D341Med (cell line): ENCODE results near the gene ARHGAP25.
A peak's percentile ranks its signal among the peaks of the same experiment; 100 is the strongest.
"Not testable (repeated sequence)": the region's sequence is repeated elsewhere in the genome, so short reads cannot be mapped to it uniquely, and the experiment has no call there.

Source experiments
- DNase-seq: peaks from one replicate; pipeline ENCODE4 v3.0.0; 2012; ENCODE audit warnings: low spot score

Gene ARHGAP25

DNA sequence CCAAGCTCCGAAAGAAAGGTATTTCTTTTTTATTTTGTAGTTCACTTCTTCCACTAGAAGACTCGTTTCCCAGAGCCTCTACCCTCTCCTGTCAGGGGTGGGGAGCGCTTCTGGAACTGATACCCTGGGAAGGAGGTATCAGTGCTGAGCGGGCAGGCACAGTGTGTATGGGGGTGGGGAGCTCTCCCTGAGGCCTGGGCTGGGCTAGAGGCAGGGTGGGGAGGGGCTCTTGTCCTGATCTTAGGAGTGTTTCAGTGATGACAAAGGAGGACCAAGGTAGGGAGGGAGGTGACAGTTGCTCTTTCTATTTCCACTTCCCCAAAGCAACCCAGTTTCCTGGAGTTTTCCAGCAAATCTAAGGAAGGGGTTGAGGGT lies 65.4 kb downstream of the ARHGAP25 start:
- no peak for DNase-seq

DNA sequence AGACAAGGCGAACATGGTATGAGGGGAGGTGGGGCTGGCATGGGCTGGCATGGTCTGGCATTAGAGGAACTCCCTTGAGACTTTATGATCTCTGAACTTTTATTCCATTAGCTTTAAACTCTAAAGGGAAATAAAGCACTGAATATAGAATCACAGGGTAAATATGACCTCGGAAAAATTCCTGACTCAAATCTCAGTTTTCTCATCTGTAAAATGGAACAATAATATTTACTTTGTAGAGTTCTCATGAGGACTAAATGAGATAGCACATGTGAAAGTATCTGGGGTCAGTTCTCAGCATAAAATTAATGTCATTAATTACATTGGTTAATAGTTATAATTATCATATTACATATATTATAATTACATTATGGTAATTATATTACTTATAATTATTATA lies 65.9 kb downstream of the ARHGAP25 start:
- DNase-seq: no peak

DNA sequence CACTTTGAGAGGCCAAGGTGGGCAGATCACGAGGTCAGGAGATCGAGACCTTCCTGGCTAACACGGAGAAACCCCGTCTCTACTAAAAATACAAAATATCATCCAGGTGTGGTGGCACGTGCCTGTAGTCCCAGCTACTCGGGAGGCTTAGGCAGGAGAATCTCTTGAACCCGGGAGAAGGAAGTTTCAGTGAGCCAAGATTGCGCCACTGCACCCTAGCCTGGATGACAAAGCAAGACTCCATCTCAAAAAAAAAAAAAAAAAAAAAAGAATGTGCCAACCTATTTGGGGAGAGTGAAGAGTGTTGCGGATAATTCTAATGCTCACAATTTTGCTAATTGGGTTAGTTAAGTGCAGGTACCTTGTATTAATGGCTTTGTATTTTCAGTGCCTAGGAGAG lies 67.5 kb downstream of the ARHGAP25 start:
- DNase-seq: not testable (repeated sequence)

DNA sequence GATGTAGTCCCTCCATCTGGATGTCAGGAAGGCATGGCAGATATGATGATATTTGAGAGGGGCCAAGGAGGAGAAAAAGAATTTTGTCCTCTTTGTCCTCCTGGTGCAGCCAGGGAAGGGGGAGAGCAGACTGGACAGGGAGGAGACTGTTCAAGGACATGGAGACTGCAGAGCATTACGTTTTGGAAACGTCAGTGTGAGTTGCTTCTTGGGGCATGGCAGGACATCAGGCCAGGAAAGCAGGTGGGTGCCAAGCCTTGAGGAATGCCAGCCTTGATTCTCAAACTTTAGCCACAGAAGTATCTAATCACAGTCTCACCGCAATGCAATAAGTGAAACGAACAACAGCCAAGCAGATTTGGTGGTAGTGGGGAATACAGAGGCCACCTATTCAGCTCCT lies 70.4 kb downstream of the ARHGAP25 start:
- no peak for DNase-seq

DNA sequence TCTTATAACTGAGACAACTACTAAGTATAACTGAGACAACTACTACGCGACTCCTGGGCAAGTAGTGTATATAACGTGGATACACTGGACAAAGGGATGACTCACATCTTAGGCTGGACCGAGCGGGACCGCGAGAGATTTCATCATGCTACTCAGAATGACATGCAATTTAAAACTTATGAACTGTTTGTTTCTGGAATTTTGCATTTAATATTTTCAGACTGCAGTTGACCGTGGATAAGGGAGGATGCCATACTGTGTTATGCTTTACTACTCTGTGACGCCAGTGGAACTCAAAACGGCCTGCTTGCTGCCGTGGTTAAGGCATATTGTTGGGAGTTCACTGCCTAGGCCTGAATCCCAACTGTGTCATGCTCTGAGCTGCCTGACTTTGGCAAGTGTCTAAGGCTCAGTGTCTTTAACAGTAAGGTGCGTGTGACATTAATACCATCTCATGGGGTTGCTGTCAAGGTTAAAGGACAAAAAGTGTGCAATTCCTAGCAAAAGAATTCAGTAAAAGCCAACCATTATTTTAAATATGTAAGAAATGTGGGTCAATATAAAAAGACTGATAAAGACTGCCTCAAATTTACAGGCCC lies 72.0 kb downstream of the ARHGAP25 start:
- DNase-seq: no peak

DNA sequence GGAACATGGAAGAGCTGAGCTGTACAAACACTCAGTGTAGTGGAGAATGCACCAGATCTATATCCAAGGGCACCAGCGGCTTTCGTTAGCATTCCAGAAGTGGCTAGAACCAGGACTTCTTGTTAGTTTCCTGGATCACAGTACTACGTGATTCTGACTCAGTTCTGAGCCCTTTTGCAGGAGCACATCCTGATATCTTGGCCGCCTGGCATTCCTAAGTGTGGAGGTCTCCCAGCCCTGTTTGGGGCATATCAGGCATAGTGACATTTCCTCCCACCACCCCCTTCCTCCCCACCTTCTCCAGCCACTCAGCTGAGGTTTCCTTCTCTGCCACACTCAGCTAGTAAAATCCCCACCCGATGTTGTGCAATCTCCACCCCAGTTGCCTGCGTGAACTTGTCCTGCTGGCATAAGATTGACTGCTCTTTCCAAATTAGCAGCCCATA lies 73.2 kb downstream of the ARHGAP25 start:
- DNase-seq: no peak

DNA sequence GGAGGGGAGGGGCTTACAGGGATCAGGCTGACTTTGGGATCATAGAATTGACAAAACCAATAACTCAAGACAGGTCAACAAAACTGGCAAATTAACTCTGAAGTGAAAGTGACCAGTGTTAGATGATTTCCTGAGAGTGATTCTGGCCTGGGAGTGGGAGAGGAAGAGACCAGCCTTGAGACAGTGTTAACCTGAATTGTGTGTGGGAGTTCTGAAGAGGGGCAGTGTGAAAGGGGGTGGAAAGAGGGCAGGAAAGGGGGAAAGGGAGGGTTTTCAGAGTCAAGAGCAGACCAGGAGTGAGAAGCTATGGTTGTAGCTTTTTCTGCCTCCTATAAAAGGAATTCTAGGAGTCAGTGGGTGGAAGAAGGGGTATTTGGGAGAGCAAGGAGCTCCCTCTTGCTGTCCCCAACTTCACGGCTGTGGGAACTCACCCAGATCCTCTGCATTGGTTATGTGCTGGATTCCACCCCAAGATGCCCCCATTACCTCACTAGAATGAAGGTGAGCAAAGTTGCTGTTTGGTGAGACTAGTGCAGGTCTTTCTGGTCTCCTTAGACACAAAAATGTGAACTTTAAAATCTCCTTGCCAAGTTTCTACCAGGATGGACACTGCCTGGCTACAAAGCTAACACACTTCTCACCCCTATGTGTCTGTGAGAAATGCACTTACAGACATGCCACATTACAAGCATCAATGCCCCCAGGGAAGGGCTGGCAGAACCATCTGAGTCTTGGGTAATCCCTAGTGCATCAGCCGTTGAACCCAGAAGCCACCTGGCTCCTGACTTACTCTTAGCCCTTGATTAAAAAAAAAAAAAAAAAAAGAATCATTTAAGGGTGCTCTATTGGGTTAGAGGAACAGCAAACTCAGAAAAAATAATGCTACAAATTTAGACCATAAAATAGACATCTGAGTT lies 75.0 kb downstream of the ARHGAP25 start:
- DNase-seq: no peak

DNA sequence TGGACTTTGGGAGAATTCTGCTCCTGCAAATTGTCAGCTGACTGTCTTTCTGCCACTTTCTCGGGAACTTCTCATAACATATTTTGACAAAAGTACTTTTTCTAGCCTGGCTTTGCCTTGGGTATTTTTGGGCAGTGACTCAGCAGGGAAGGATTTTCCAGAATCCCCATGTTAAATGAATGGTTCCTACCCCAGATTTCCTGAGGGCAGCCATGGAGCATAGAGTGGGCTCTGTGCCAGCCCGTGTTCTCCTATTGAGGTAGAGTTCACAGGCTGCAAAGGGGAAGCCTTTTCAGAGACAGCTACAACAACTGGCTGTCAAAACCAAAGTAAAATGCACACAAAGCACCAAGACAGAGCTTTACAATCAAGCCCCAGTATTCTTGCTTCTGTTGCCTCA lies 76.8 kb downstream of the ARHGAP25 start:
- no peak for DNase-seq

DNA sequence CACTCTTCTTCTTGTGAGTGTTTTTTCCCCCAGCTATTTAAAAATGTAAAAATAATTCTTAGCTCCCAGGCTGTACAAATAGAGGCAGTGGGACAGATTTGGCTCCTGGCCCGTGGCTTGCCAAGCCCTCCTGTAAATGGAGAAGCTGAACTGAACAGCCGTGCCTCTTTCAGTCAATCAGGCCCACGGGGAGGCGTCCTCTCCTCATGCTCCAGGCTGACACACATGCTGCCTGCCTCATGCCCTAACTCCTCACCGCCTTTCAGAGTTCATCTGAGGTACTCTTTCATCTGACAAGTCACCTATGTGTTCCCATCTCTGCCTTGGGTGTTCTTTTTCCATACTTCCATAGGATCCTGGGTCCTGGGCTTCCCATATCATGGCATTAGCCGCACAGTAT lies 77.6 kb downstream of the ARHGAP25 start:
- DNase-seq: no peak

DNA sequence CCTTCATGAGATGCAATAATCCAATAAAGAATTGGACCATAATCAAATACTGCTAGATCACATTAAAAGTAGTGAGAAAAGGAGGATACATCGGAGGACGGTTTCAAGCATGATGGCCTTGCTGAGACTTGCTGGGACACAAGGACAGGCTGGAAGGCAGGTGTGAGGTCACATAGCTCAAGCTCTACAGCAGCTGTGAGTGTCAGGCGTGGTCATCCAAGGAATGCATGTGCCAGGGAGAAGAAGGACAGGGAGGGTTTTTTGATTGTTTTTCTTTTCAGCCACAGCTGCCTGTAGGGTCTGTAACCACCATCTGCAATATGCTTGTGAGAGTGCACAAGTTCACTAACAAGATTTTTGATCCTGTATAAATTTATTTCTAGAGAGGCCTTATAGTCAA lies 79.0 kb downstream of the ARHGAP25 start:
- no peak for DNase-seq

DNA sequence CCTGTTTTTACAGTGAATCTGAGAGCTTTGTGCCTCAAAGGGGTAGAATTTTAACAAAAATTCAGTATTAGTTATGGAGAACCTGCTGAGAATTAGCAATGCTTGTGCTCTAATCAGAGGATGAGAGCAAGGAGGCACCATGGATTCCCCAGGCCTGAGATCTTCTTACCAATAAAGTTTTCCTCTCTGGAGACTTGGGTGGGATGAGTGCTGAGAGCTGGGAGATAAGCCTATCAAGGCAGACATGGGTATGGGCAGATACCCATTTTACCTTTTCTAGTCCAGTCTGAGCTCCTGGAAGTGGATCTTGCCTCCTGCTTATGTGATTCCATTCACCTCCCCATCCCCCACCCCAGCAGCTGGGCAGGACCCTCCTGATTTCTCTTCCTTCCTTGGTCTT lies 82.7 kb downstream of the ARHGAP25 start:
- DNase-seq: no peak

DNA sequence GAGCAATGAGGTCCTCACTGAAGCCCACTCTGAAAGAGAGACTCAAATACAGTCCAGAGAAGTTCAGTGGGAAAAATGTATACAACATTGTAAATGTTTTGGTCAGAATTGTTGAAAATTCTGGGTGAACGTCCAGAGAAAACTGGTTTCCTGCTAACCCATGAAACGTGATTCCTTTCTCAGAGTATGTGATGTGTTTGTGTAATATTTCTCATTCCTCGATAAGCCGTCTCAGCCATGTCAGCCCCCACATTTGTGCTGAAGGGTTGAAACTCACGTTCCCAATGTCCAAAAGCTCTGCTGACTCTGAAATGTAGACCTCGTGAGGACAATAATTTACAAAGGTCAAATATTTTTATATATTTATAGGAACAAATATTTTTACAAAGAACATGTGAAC lies 84.9 kb downstream of the ARHGAP25 start:
- no peak for DNase-seq

DNA sequence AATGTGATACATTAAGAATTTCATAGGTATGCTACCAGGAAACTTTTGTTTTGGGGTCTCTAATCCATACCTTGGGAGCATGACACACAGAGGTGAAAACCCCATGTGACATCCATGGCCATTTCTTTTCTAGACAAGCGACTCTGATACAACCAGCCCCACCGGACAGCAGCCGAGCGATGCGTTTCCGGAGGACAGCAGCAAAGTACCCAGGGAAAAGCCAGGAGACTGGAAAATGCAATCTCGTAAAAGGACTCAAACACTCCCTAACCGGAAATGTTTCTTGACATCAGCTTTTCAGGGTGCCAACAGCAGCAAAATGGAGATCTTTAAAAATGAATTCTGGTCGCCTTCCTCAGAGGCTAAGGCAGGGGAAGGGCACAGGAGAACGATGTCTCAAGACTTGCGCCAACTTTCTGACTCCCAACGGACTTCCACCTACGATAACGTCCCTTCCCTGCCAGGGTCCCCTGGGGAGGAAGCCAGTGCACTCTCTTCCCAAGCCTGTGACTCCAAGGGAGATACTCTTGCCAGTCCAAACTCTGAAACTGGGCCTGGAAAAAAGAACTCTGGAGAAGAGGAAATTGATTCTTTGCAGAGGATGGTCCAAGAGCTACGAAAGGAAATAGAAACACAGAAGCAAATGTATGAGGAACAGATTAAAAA lies 87.7 kb downstream of the ARHGAP25 start:
- DNase-seq: no peak

DNA sequence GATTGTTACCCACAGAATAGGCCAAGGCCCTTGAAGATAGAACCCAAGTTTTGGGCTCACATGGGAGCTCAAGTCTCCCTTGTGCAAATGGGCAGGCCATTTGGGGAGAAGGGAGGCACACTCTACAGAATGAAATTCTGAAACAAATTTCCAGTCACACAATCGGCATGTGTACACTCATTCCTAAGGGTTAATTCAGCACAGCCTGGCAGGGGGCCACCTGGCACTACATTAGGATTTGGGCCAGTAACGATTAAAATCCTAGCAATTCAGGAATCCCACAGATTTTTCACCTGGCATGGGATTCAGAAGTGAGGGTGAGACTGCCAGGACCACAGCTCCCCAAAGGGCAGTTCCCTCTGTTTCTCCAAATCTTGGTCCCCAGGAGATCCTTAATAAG lies 90.2 kb downstream of the ARHGAP25 start:
- no peak for DNase-seq

DNA sequence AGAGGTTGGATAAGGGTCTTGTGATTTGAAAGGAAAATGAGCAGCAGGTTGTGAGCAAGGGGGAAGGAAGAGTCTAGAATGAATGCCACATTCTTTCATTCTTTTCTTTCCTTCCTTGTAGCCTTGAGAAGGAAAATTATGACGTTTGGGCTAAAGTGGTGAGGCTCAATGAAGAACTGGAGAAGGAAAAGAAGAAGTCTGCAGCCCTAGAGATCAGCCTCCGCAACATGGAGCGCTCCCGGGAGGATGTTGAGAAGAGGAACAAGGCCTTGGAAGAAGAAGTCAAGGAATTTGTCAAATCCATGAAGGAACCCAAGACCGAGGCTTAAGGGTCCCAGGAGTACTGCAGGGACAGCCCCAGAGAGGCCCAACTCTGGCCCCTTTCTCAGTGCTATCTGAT lies 91.3 kb downstream of the ARHGAP25 start:
- no peak for DNase-seq

DNA sequence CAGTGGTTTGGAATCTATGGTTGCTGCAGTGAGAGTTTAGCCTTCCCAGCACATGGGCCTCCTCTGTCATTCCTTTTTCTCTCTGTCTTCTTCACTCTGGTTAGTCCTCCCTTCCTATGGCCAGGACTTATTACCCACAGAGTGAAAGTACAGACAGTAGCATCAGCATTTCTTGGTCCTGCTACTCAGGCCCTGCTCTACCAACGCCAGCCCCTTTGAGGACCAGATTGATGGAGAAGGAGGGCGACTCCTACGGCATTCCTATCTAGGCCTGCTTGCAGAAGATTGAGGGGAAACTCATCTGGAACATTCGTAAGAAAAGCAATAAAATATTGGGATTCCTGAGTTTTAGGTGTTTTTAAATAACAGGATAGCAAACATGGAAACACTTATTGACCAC lies 93.1 kb downstream of the ARHGAP25 start:
- no peak for DNase-seq

DNA sequence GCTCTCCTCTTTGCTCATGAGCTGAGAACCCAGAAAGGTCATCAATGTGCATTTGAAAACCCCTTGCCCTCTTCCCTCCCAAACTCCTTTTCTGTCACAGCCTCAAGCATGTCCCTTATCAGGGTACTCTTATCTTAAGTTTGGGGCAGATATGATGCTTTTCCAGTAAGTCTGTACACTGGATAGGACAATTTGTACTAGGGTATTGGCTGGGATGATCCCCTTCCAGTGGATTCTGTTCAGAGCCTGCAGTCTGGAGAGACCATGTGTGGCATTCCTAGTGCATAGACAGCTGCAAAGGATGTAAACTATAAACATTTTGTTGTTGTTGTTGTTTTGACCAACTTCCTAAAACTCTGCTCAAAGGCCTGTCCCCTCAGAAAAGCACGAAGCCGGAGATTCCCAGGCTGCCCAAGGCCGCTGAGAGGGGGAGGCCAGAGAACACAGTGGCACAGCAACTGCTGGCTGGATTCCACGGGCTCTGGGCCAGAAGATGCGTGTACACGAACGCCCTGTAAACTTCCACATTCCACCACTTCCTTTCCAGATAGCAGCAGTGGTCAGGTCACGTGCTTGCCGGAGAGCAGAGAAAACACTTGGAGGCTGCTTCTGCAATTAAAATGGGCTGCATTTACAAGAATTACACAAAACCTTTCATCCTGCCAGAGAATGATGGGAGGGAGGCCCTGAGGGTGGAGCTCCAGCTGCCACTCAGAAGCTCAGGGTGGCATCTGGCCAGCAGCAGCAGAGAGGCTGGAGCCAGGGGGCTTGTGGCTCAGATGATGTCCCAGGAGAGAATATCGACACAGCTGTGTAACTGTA lies 94.5 kb downstream of the ARHGAP25 start:
- DNase-seq: peak; percentile 49

DNA sequence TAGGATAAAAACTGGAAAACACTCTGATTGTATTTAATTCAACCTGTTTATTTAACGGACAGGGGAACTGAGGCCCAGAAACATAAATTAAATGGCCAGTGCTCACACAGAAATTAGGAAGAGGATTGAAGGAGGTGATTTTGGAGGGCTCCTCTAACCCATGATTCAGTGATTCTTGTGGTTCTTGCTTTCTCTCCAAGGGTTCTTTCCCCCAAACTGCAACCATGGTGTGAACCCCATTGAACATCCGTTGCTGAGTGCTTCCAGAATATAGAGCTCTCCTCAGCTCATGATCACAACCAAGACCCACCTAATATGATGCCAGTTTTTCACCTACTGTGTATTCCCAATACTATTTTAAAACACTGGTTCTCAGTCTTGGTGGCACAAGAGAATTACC lies 95.1 kb downstream of the ARHGAP25 start:
- DNase-seq: no peak

DNA sequence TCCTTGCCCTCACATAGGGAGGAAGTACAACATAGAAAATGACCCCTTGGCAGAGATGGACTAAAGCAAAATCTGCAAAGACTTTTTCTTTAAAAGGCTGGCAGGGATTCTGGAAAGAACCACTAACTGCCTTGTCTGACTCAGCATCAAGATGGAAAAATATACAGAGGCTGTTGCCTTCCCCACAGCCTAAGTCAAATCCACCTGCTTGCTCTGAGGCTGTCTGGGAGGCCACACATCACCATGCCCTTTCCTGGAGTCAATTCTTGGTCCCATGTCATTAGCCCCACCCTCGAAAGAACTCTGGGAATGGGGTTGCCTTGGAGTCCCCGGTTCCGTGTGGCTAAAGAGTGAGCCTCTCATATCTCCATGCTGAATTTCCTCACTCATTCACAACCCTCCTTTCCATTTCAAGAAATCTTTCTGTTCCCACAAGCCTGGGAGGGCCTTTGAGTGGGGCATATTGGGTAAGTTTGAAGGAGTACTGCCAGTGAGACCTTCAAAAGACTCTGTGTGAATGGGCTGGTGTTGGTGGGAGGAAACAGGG lies 97.1 kb downstream of the ARHGAP25 start:
- DNase-seq: no peak

DNA sequence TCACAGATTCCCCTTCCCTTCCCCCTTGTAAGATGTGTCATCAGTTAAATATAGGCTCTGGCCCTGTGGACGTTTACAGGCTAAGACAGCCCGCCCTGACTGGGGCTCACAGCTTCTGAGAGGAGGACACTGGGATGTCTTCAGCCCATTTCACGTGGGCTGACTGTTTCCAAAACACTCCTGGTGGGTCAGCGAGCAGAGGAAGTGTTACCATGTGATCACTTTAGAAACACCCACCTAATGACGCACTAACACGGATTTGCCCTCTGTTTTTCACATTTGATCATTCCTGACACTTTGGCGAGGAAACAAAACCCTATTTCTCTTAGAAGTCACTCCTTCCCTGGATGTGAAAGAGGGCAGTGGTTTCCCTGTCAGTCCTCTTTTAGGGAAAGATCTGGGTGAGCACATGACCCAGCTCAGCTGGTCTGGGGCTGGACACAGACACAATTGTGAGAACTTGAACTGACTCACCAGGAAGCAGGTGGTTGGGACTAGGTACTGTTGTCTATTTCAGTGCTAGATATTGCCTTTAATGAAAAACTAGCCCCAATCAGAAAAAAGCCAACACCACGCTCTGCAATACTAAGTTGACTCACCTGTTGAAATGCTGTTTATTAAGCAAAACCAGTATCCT lies 97.7 kb downstream of the ARHGAP25 start:
- DNase-seq: no peak

DNA sequence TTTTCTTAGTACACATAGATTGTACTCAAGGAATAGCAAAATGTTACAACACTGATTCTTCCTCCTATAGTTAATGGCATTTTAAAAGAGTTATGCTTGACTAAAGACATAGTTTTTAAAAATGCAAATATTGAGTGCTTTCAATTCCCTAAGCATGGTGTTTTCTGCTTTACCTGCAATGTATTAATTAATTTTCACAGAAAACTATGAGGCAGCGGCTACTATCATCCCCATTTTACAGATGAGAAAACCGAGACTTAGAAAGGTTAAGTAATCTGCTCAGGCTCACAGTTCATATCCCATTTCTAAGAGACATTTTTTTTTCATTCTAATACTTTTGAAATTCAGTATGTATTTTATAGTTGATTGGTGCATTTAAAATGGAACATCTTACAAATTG lies 98.6 kb downstream of the ARHGAP25 start:
- no peak for DNase-seq
